ENCODE results near the gene TMEM134. TPM values are rescaled to one million over a fixed set of nuclear protein-coding genes. Genes with fewer than 3 reads are reported as not detected.

TMEM134 gene
- total RNA-seq, 4 donors from 2014 or later, result 79.8 to 155 (median 108) TPM

DNA sequence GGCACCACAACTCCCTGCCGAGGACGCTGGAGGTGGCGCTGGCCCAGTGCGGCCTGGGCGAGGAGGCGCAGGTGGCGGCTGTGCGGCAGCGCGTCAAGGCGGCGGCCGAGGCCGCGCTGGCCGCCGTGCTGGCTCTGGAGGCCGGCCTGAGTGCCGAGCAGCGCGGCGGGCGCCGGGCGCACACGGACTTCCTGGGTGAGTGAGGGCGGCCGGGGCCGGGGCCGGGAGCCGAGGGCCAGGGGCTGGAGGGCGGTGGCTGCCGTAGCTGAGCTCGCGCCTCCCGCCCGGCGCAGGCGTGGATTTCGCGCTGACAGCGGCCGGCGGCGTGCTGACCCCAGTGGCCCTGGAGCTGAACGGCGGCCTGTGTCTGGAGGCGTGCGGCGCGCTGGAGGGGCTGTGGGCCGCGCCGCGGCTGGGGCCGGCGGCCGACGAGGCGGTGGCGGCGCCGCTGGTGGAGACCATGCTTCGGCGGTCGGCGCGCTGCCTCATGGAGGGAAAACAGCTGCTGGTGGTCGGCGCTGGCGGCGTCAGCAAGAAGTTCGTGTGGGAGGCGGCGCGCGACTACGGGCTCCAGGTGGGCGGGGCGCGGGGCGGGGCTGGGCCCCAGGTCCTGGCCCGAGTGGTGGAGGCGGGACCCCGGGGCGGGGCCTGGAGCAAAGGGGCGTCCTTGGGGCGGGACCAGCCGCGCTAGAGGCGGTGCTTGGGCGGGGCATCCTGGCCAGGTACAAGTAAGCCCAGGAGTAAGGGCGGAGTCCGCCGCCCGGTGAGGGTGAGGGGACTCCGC is 48.2 kb downstream of the TMEM134 start:
- Histone ChIP-seq H3K4me3 (peak overlapping the region; percentile 21 to 77 (median 54)), H3K27me3 (no peaks in the 10 kb centered on the region), H3K4me1 (peaks cover 45 to 50% of the 10 kb centered on the region in 2 donors), H3K36me3 (no peaks in the 10 kb centered on the region), H3K9me3 (no peaks in the 10 kb centered on the region), H3K27ac (peak overlapping the region; percentile 78 to 97 (median 87))
- intact Hi-C loops (cut with DNase I; ENCODE audit: low total_unique reads), result loop anchor here (1.0 to 10.0 kb wide), 3 partner anchors 19 to 1366 kb away; partner anchors contain the start of genes GSTP1 and SF3B2
- ATAC-seq, result peak; percentile 67 to 82
- peak; percentile 93 to 95 for DNase-seq
- in situ Hi-C loops (cut with MboI; ENCODE audit: low sequenced_read_pairs in 4 of 4), result no loop called here
- TF ChIP-seq POLR2A (IDR thresholded peaks at IDR 0.05), result peak; percentile 86 to 90
- TF ChIP-seq, protein P1, sequence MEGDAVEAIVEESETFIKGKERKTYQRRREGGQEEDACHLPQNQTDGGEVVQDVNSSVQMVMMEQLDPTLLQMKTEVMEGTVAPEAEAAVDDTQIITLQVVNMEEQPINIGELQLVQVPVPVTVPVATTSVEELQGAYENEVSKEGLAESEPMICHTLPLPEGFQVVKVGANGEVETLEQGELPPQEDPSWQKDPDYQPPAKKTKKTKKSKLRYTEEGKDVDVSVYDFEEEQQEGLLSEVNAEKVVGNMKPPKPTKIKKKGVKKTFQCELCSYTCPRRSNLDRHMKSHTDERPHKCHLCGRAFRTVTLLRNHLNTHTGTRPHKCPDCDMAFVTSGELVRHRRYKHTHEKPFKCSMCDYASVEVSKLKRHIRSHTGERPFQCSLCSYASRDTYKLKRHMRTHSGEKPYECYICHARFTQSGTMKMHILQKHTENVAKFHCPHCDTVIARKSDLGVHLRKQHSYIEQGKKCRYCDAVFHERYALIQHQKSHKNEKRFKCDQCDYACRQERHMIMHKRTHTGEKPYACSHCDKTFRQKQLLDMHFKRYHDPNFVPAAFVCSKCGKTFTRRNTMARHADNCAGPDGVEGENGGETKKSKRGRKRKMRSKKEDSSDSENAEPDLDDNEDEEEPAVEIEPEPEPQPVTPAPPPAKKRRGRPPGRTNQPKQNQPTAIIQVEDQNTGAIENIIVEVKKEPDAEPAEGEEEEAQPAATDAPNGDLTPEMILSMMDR (IDR thresholded peaks at IDR 0.05 in 4 of 5, conservative IDR thresholded peaks at IDR 0.05 in 1 of 5), result peak in 2 of 5 experiments; percentile 13 to 28

DNA sequence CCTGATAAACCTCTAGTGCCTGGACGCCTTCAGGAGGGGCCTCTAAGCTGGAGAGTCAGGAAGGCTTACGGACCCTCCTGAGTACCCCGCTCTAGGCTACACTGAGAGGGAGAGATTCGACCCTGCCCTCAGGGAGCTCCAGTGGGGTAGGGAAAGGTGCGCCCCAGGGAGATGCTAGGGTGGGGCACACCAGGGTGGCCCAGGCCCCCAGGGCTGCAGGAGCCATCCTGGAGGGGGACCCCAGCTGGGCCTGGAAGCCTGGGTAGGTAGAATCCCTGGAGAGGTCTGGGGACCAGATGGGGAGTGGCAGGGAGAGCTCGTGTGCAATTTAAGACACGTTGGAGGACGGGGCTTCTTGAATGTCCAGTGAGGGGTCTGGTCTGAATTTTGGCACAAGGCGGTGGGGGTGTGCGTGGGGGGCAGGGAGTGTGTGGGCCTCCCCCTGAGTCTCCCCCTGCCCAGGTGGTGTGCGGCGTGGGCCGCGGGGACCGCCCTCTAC is 48.9 kb downstream of the TMEM134 start:
- in situ Hi-C loops (cut with MboI; ENCODE audit: low sequenced_read_pairs in 4 of 4), result no loop called here
- peak; percentile 1 to 9 for ATAC-seq
- no peak for DNase-seq
- Histone ChIP-seq H3K4me1 (peaks cover 46 to 53% of the 10 kb centered on the region in 2 donors), H3K9me3 (no peaks in the 10 kb centered on the region), H3K36me3 (no peaks in the 10 kb centered on the region), H3K27me3 (no peaks in the 10 kb centered on the region), H3K27ac (peak overlapping the region; percentile 78 to 97 (median 87)), H3K4me3 (peak overlapping the region; percentile 21 to 77 (median 54))
- TF ChIP-seq POLR2A (IDR thresholded peaks at IDR 0.05), result no peak
- TF ChIP-seq, protein P1 (IDR thresholded peaks at IDR 0.05 in 4 of 5, conservative IDR thresholded peaks at IDR 0.05 in 1 of 5), result no peak
- intact Hi-C loops (cut with DNase I; ENCODE audit: low total_unique reads), result loop anchor here (10.0 kb wide), 2 partner anchors 165 to 1365 kb away; partner anchors contain the start of genes GSTP1 and SF3B2

DNA sequence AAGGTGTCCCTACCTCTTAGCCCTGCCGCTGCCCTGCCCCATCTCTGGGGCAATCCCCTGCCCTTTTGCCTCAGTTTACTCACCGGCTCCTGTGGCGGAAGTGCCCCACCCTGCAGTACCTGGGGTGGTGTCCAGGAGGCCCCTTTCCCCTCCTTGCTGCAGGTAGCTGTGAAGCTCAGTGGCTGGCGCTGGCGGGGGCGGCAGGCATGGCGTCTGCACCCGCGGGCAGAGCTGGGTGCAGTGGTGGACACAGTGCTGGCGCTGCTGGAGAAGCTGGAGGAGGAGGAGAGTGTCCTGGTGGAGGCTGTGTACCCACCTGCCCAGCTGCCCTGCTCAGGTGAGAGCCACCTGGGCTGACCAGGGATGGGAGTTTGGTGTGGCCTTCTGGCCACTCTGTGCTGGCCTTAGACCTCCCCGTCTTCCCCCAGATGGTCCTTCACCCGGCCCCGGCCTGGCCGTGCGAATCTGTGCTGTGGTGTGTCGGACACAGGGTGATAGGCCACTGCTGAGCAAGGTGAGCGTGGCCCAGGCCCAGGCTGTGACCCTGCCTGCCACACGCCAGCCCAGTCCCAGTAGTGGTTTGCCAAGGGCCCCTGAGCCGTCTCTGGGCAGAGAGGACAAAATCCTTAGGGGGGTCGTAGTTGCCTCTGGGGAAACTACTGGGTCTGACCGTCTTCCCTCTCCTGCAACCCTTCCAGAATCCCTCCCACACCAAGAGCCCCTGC is 49.6 kb downstream of the TMEM134 start:
- peak overlapping the region in 1 of 4 donors; percentile 50 for H3K4me3 ChIP-seq
- DNase-seq (no peak), ATAC-seq (no peak)
- TF ChIP-seq POLR2A (IDR thresholded peaks at IDR 0.05), result no peak
- TF ChIP-seq, protein P1 (IDR thresholded peaks at IDR 0.05 in 4 of 5, conservative IDR thresholded peaks at IDR 0.05 in 1 of 5), result no peak
- in situ Hi-C loops (cut with MboI; ENCODE audit: low sequenced_read_pairs in 4 of 4) (no loop called here), intact Hi-C loops (cut with DNase I; ENCODE audit: low total_unique reads) (loop anchor here (10.0 kb wide), 2 partner anchors 165 to 1365 kb away; partner anchors contain the start of genes GSTP1 and SF3B2)
- no peaks in the 10 kb centered on the region for H3K27me3 ChIP-seq
- H3K9me3 ChIP-seq, result no peaks in the 10 kb centered on the region
- H3K4me1 ChIP-seq, result peaks cover 46 to 57% of the 10 kb centered on the region in 2 donors
- no peaks in the 10 kb centered on the region for H3K36me3 ChIP-seq
- peak overlapping the region; percentile 78 to 97 (median 87) for H3K27ac ChIP-seq

DNA sequence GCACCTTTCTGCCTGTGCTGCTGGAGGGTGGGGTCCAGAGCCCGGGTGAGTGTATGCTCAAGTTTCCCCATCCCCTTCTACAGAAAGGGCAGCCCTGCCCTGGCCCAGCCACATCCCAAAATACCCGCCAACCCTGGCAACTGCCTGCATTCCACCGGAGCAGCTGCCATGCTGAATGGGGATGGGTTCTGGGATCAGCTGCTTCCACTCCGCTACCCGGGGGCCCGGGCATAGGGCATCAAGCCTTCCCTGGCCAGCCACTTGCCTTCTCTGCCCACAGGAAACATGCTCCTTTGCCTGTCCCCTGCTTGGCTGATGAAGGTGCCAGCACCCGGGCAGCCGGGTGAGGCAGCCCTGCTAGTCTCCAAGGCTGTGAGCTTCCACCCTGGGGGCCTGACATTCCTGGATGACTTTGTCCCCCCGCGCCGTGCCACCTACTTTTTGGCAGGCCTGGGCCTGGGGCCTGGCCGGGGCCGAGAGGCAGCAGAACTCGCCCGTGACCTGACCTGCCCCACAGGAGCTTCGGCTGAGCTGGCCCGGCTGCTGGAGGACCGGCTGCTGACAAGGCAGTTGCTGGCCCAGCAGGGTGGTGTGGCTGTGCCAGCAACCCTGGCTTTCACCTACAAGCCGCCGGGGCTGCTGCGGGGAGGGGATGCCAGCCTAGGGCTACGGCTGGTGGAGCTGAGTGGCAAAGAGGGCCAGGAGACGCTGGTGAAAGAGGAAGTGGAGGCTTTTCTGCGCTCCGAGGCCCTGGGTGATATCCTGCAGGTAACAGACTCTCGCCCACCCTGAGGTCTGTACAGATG is 50.4 kb downstream of the TMEM134 start:
- Histone ChIP-seq H3K4me1 (peaks cover 46 to 57% of the 10 kb centered on the region in 2 donors), H3K4me3 (peak overlapping the region in 2 of 4 donors; percentile 14 to 21), H3K27ac (peak overlapping the region; percentile 78 to 97 (median 87)), H3K9me3 (no peaks in the 10 kb centered on the region), H3K27me3 (no peaks in the 10 kb centered on the region), H3K36me3 (no peaks in the 10 kb centered on the region)
- ATAC-seq (peak; percentile 8 to 52), DNase-seq (peak in 1 of 2 donors; percentile 85)
- TF ChIP-seq, protein P1 (IDR thresholded peaks at IDR 0.05 in 4 of 5, conservative IDR thresholded peaks at IDR 0.05 in 1 of 5), result no peak
- no peak for TF ChIP-seq POLR2A (IDR thresholded peaks at IDR 0.05)
- in situ Hi-C loops (cut with MboI; ENCODE audit: low sequenced_read_pairs in 4 of 4), result no loop called here
- intact Hi-C loops (cut with DNase I; ENCODE audit: low total_unique reads), result no loop called here
